Measurements from ENCODE around the gene IL6ST. TPM values are rescaled to one million over a fixed set of nuclear protein-coding genes. Genes with fewer than 3 reads are reported as not detected.
"Not testable (repeated sequence)": the region's sequence is repeated elsewhere in the genome, so short reads cannot be mapped to it uniquely, and the experiment has no call there.

The IL6ST gene
- total and polyA plus RNA-seq, 2 experiments from 2014 or later, result 219 to 503 TPM

DNA sequence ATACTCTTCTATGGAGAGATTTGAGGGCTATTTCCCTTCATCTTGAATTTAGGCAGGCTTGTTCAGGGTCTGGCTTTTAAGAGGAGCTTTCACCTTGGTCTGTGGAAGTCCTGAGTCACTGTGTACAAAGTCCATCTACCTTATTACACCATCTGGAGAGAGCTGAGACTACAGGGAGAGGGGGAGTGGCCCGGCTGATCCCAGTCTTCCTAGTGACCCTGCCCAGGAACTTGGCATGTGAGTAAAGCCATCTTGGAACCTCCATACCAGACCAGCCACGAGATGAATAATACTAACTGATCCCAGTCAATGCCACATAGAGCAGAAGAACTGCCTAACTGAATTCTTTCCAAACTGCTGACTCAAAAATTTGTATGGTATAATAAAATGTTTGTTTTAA lies 8.4 kb upstream of the IL6ST start:
- Histone ChIP-seq H3K9me2 (replicated peaks; ENCODE audit: insufficient read depth) (no peaks in the 10 kb centered on the region), H3K4me1 (ENCODE audit: insufficient read depth) (peaks cover 12% of the 10 kb centered on the region), H3K4me3 (no peak overlapping the region), H3K27me3 (no peaks in the 10 kb centered on the region), H3K36me3 (replicated peaks; ENCODE audit: insufficient read depth, low read depth) (no peaks in the 10 kb centered on the region), H3K79me2 (no peaks in the 10 kb centered on the region), H2AFZ (peak overlapping the region; percentile 36), H3K27ac (peak overlapping the region; percentile 94), H4K20me1 (ENCODE audit: insufficient read depth, poor library complexity, severe bottlenecking) (no peaks in the 10 kb centered on the region), H3K4me2 (peak overlapping the region; percentile 23), H3K9me3 (ENCODE audit: low read depth) (peaks cover 4% of the 10 kb centered on the region)
- TF ChIP-seq, protein P1, sequence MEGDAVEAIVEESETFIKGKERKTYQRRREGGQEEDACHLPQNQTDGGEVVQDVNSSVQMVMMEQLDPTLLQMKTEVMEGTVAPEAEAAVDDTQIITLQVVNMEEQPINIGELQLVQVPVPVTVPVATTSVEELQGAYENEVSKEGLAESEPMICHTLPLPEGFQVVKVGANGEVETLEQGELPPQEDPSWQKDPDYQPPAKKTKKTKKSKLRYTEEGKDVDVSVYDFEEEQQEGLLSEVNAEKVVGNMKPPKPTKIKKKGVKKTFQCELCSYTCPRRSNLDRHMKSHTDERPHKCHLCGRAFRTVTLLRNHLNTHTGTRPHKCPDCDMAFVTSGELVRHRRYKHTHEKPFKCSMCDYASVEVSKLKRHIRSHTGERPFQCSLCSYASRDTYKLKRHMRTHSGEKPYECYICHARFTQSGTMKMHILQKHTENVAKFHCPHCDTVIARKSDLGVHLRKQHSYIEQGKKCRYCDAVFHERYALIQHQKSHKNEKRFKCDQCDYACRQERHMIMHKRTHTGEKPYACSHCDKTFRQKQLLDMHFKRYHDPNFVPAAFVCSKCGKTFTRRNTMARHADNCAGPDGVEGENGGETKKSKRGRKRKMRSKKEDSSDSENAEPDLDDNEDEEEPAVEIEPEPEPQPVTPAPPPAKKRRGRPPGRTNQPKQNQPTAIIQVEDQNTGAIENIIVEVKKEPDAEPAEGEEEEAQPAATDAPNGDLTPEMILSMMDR (IDR thresholded peaks at IDR 0.05; ENCODE audit: poor library complexity), result no peak
- TF ChIP-seq EZH2 (IDR thresholded peaks at IDR 0.05; ENCODE audit: borderline replicate concordance), result no peak
- TF ChIP-seq EZH2phosphoT487 (IDR thresholded peaks at IDR 0.05; ENCODE audit: low read depth, severe bottlenecking, unreplicated experiment), result no peak
- WGBS (ENCODE audit: low lambda C conversion rate, missing lambda C conversion rate), result 80% methylated on average over 2 of the region's 2 CpGs
- DNase-seq (ENCODE audit: low spot score), result peak; percentile 87

GRCh38 chr5:56002303-56002702 lies 7.5 kb upstream of the IL6ST start:
- Histone ChIP-seq H3K4me2 (no peak overlapping the region), H3K27me3 (no peaks in the 10 kb centered on the region), H3K9me2 (replicated peaks; ENCODE audit: insufficient read depth) (no peaks in the 10 kb centered on the region), H3K27ac (peak overlapping the region; percentile 94), H3K36me3 (replicated peaks; ENCODE audit: insufficient read depth, low read depth) (no peaks in the 10 kb centered on the region), H3K9me3 (ENCODE audit: low read depth) (peaks cover 4% of the 10 kb centered on the region), H2AFZ (no peak overlapping the region), H3K4me3 (no peak overlapping the region), H3K79me2 (no peaks in the 10 kb centered on the region), H3K4me1 (ENCODE audit: insufficient read depth) (peaks cover 12% of the 10 kb centered on the region), H4K20me1 (ENCODE audit: insufficient read depth, poor library complexity, severe bottlenecking) (no peaks in the 10 kb centered on the region)
- WGBS (ENCODE audit: low lambda C conversion rate, missing lambda C conversion rate), result 92% methylated on average over 2 of the region's 2 CpGs
- TF ChIP-seq, protein P1 (IDR thresholded peaks at IDR 0.05; ENCODE audit: poor library complexity), result no peak
- no peak for TF ChIP-seq EZH2 (IDR thresholded peaks at IDR 0.05; ENCODE audit: borderline replicate concordance)
- no peak for DNase-seq (ENCODE audit: low spot score)

- H4K20me1 ChIP-seq (ENCODE audit: insufficient read depth, poor library complexity, severe bottlenecking); H3K27me3 ChIP-seq; DNase-seq (ENCODE audit: low spot score); H3K9me2 ChIP-seq (replicated peaks; ENCODE audit: insufficient read depth); H3K36me3 ChIP-seq (replicated peaks; ENCODE audit: insufficient read depth, low read depth); H2AFZ ChIP-seq; H3K79me2 ChIP-seq; H3K27ac ChIP-seq; H3K4me2 ChIP-seq; H3K9me3 ChIP-seq (ENCODE audit: low read depth); H3K4me3 ChIP-seq: not testable (repeated sequence)
- H3K4me1 ChIP-seq (ENCODE audit: insufficient read depth), result peaks cover 21% of the 10 kb centered on the region
- WGBS (ENCODE audit: low lambda C conversion rate, missing lambda C conversion rate), result 63% methylated on average over 5 of the region's 5 CpGs
Measured at GRCh38 chr5:56000221-56000620, 5.5 kb upstream of the IL6ST start.

GRCh38 chr5:55998966-55999365 lies 4.2 kb upstream of the IL6ST start:
- Histone ChIP-seq H3K9me3 (ENCODE audit: low read depth) (peaks cover 4% of the 10 kb centered on the region), H2AFZ (no peak overlapping the region), H4K20me1 (ENCODE audit: insufficient read depth, poor library complexity, severe bottlenecking) (no peaks in the 10 kb centered on the region), H3K4me1 (ENCODE audit: insufficient read depth) (peaks cover 21% of the 10 kb centered on the region), H3K4me3 (no peak overlapping the region), H3K4me2 (no peak overlapping the region), H3K79me2 (peaks cover 13% of the 10 kb centered on the region), H3K36me3 (replicated peaks; ENCODE audit: insufficient read depth, low read depth) (no peaks in the 10 kb centered on the region), H3K27me3 (no peaks in the 10 kb centered on the region), H3K27ac (peak overlapping the region; percentile 32), H3K9me2 (replicated peaks; ENCODE audit: insufficient read depth) (no peaks in the 10 kb centered on the region)
- TF ChIP-seq EZH2phosphoT487 (IDR thresholded peaks at IDR 0.05; ENCODE audit: low read depth, severe bottlenecking, unreplicated experiment) (no peak), EZH2 (IDR thresholded peaks at IDR 0.05; ENCODE audit: borderline replicate concordance) (no peak)
- 85% methylated on average over 6 of the region's 6 CpGs for WGBS (ENCODE audit: low lambda C conversion rate, missing lambda C conversion rate)
- no peak for DNase-seq (ENCODE audit: low spot score)
